Measurements from ENCODE around the gene EHBP1L1.

The EHBP1L1 gene

GRCh38 chr11:65617990-65618751, 42.3 kb downstream of the EHBP1L1 start:
- DNase-seq (ENCODE audit: low read depth): no peak
- no peak for TF ChIP-seq CTCF (conservative IDR thresholded peaks at IDR 0.05; ENCODE audit: low read depth, low read length)
- no peak overlapping the region for H3K4me3 ChIP-seq (ENCODE audit: low read depth, low read length)

GRCh38 chr11:65618763-65619162, 42.9 kb downstream of the EHBP1L1 start:
- TF ChIP-seq CTCF (conservative IDR thresholded peaks at IDR 0.05; ENCODE audit: low read depth, low read length): no peak

GRCh38 chr11:65619281-65619928, 43.6 kb downstream of the EHBP1L1 start:
- H3K4me3 ChIP-seq (ENCODE audit: low read depth, low read length): no peak overlapping the region
- no peak for TF ChIP-seq CTCF (conservative IDR thresholded peaks at IDR 0.05; ENCODE audit: low read depth, low read length)
- DNase-seq (ENCODE audit: low read depth): no peak

More at GRCh38 chr11:65618763-65619162, 42.9 kb downstream of the EHBP1L1 start:
- H3K4me3 ChIP-seq (ENCODE audit: low read depth, low read length): no peak overlapping the region
- no peak for DNase-seq (ENCODE audit: low read depth)

GRCh38 chr11:65620666-65621065, 44.8 kb downstream of the EHBP1L1 start:
- TF ChIP-seq CTCF (conservative IDR thresholded peaks at IDR 0.05; ENCODE audit: low read depth, low read length): no peak
- H3K4me3 ChIP-seq (ENCODE audit: low read depth, low read length): no peak overlapping the region

GRCh38 chr11:65621460-65621859, 45.6 kb downstream of the EHBP1L1 start:
- H3K4me3 ChIP-seq (ENCODE audit: low read depth, low read length): no peak overlapping the region
- TF ChIP-seq CTCF (conservative IDR thresholded peaks at IDR 0.05; ENCODE audit: low read depth, low read length): no peak
- DNase-seq (ENCODE audit: low read depth): no peak

More at GRCh38 chr11:65620666-65621065, 44.8 kb downstream of the EHBP1L1 start:
- DNase-seq (ENCODE audit: low read depth): no peak

GRCh38 chr11:65622011-65622410, 46.2 kb downstream of the EHBP1L1 start:
- H3K4me3 ChIP-seq (ENCODE audit: low read depth, low read length): no peak overlapping the region
- TF ChIP-seq CTCF (conservative IDR thresholded peaks at IDR 0.05; ENCODE audit: low read depth, low read length): no peak
- DNase-seq (ENCODE audit: low read depth): no peak
